Mucosa of stomach (tissue), 1 donor: ENCODE measurements around the gene KCNMA1.

Experiments
- H3K27me3 ChIP-seq: one replicate; pipeline ENCODE4 v1.7.0; 2013; ENCODE audit warnings: mild to moderate bottlenecking, low read length; ENCODE audit not compliant: control insufficient read depth, insufficient read depth
- H3K36me3 ChIP-seq: one replicate; pipeline ENCODE4 v1.7.0; 2013; ENCODE audit warnings: low read length; ENCODE audit not compliant: control insufficient read depth, insufficient read depth
- H3K4me1 ChIP-seq: one replicate; pipeline ENCODE4 v1.7.0; 2013; ENCODE audit warnings: mild to moderate bottlenecking, low read length; ENCODE audit not compliant: control insufficient read depth, insufficient read depth
- H3K4me3 ChIP-seq: one replicate; pipeline ENCODE4 v1.7.0; 2013; ENCODE audit warnings: low read length
- H3K9ac ChIP-seq: one replicate; pipeline ENCODE4 v1.7.0; 2013; ENCODE audit warnings: mild to moderate bottlenecking, low read length, moderate library complexity
- H3K9me3 ChIP-seq: one replicate; pipeline ENCODE4 v1.7.0; 2013; ENCODE audit warnings: mild to moderate bottlenecking, low read length, moderate library complexity; ENCODE audit not compliant: control insufficient read depth
- donor health status: Pancreatic carcinoma.

KCNMA1 gene

GRCh38 chr10:77673515-77674140 is 36.0 kb upstream of the KCNMA1 start:
- Histone ChIP-seq H3K27me3 (no peaks in the 10 kb centered on the region), H3K36me3 (no peaks in the 10 kb centered on the region), H3K4me1 (no peaks in the 10 kb centered on the region), H3K4me3 (no peak overlapping the region), H3K9ac (no peak overlapping the region), H3K9me3 (no peaks in the 10 kb centered on the region)

- Histone ChIP-seq H3K4me1 (no peaks in the 10 kb centered on the region), H3K27me3 (no peaks in the 10 kb centered on the region)
Measured at GRCh38 chr10:77673101-77673500, 35.5 kb upstream of the KCNMA1 start.

GRCh38 chr10:77671594-77672252 is 34.1 kb upstream of the KCNMA1 start:
- no peak overlapping the region for H3K4me3 ChIP-seq
- no peaks in the 10 kb centered on the region for H3K36me3 ChIP-seq
- no peaks in the 10 kb centered on the region for H3K9me3 ChIP-seq
- H3K4me1 ChIP-seq, result no peaks in the 10 kb centered on the region
- no peak overlapping the region for H3K9ac ChIP-seq
- H3K27me3 ChIP-seq, result no peaks in the 10 kb centered on the region

More at GRCh38 chr10:77673101-77673500, 35.5 kb upstream of the KCNMA1 start:
- Histone ChIP-seq H3K9ac (no peak overlapping the region), H3K4me3 (no peak overlapping the region), H3K36me3 (no peaks in the 10 kb centered on the region), H3K9me3 (no peaks in the 10 kb centered on the region)

GRCh38 chr10:77670817-77671443 is 33.3 kb upstream of the KCNMA1 start:
- H3K36me3 ChIP-seq, result no peaks in the 10 kb centered on the region
- H3K27me3 ChIP-seq, result no peaks in the 10 kb centered on the region
- H3K9ac ChIP-seq, result no peak overlapping the region
- no peak overlapping the region for H3K4me3 ChIP-seq
- no peaks in the 10 kb centered on the region for H3K4me1 ChIP-seq
- no peaks in the 10 kb centered on the region for H3K9me3 ChIP-seq

- H3K27me3 ChIP-seq, result no peaks in the 10 kb centered on the region
- no peak overlapping the region for H3K4me3 ChIP-seq
- H3K9ac ChIP-seq, result no peak overlapping the region
- H3K9me3 ChIP-seq, result no peaks in the 10 kb centered on the region
- H3K4me1 ChIP-seq, result no peaks in the 10 kb centered on the region
- no peaks in the 10 kb centered on the region for H3K36me3 ChIP-seq
Measured at GRCh38 chr10:77669892-77670291, 32.3 kb upstream of the KCNMA1 start.

- H3K4me3 ChIP-seq, result no peak overlapping the region
- H3K36me3 ChIP-seq, result no peaks in the 10 kb centered on the region
- H3K27me3 ChIP-seq, result no peaks in the 10 kb centered on the region
- H3K4me1 ChIP-seq, result no peaks in the 10 kb centered on the region
- no peaks in the 10 kb centered on the region for H3K9me3 ChIP-seq
- no peak overlapping the region for H3K9ac ChIP-seq
Measured at GRCh38 chr10:77667426-77668324, 30.1 kb upstream of the KCNMA1 start.

- Histone ChIP-seq H3K36me3 (no peaks in the 10 kb centered on the region), H3K4me3 (no peak overlapping the region), H3K27me3 (no peaks in the 10 kb centered on the region), H3K4me1 (no peaks in the 10 kb centered on the region), H3K9ac (no peak overlapping the region), H3K9me3 (no peaks in the 10 kb centered on the region)
Measured at GRCh38 chr10:77666821-77667220, 29.2 kb upstream of the KCNMA1 start.

- H3K9ac ChIP-seq, result no peak overlapping the region
- no peaks in the 10 kb centered on the region for H3K9me3 ChIP-seq
- H3K4me1 ChIP-seq, result no peaks in the 10 kb centered on the region
Measured at GRCh38 chr10:77664696-77665095, 27.1 kb upstream of the KCNMA1 start.

GRCh38 chr10:77664008-77664407 is 26.4 kb upstream of the KCNMA1 start:
- no peaks in the 10 kb centered on the region for H3K9me3 ChIP-seq

More at GRCh38 chr10:77664696-77665095, 27.1 kb upstream of the KCNMA1 start:
- no peaks in the 10 kb centered on the region for H3K27me3 ChIP-seq
- no peaks in the 10 kb centered on the region for H3K36me3 ChIP-seq
- H3K4me3 ChIP-seq, result no peak overlapping the region

GRCh38 chr10:77661674-77662073 is 24.1 kb upstream of the KCNMA1 start:
- Histone ChIP-seq H3K4me3 (no peak overlapping the region), H3K27me3 (no peaks in the 10 kb centered on the region), H3K4me1 (no peaks in the 10 kb centered on the region), H3K9me3 (no peaks in the 10 kb centered on the region), H3K36me3 (no peaks in the 10 kb centered on the region), H3K9ac (no peak overlapping the region)

More at GRCh38 chr10:77664008-77664407, 26.4 kb upstream of the KCNMA1 start:
- H3K27me3 ChIP-seq, result no peaks in the 10 kb centered on the region
- no peaks in the 10 kb centered on the region for H3K36me3 ChIP-seq
- H3K4me1 ChIP-seq, result no peaks in the 10 kb centered on the region
- no peak overlapping the region for H3K9ac ChIP-seq
- no peak overlapping the region for H3K4me3 ChIP-seq

- H3K4me1 ChIP-seq, result no peaks in the 10 kb centered on the region
- H3K9ac ChIP-seq, result no peak overlapping the region
- no peaks in the 10 kb centered on the region for H3K27me3 ChIP-seq
- H3K4me3 ChIP-seq, result no peak overlapping the region
- no peaks in the 10 kb centered on the region for H3K36me3 ChIP-seq
- H3K9me3 ChIP-seq, result no peaks in the 10 kb centered on the region
Measured at GRCh38 chr10:77661100-77661499, 23.5 kb upstream of the KCNMA1 start.
